Adrenal gland (tissue), 12 donors: ENCODE measurements around the gene CELF6. TPM values are rescaled to one million over a fixed set of nuclear protein-coding genes. Genes with fewer than 3 reads are reported as not detected.
A peak's percentile ranks its signal among the peaks of the same experiment; 100 is the strongest.

Experiments
- DNase-seq, 7 donors: peaks; one replicate each; pipeline ENCODE4 v3.0.0-alpha.2; 2019 to 2020
- H3K27ac ChIP-seq, 5 donors: fragments of 200-600 bp; sonication (generic) in 4 of 5; 1 replicate in 3 of 5; 2 replicates in 2 of 5; pipeline versions ENCODE4 v1.5.1 to v1.8.0; 2016 to 2020; ENCODE audit warnings: mild to moderate bottlenecking in 1 of 5
- H3K27me3 ChIP-seq: fragments of 200-600 bp; 2 replicates; pipeline ENCODE4 v1.8.0; 2021
- H3K36me3 ChIP-seq, 2 donors: fragments of 200-600 bp; replicated peaks in 1 of 2; 1 replicate in 1 of 2; 2 replicates in 1 of 2; pipeline versions ENCODE4 v1.5.1 to v1.8.0; 2018 to 2022
- H3K4me1 ChIP-seq, 2 donors: fragments of 200-600 bp; replicated peaks in 1 of 2; 1 replicate in 1 of 2; 2 replicates in 1 of 2; pipeline versions ENCODE4 v1.5.1 to v1.8.0; 2018 to 2021
- H3K4me3 ChIP-seq, 4 donors: fragments of 200-600 bp; sonication (generic) in 3 of 4; one replicate each; pipeline ENCODE4 v1.5.1; 2016 to 2018
- H3K9me3 ChIP-seq, 3 donors: fragments of 200-600 bp; sonication (generic) in 1 of 3; replicated peaks in 1 of 3; 1 replicate in 2 of 3; 2 replicates in 1 of 3; pipeline versions ENCODE4 v1.5.1 to v1.8.0; 2016 to 2021
- POLR2A ChIP-seq, 2 donors: fragments of 450-650 bp; IDR thresholded peaks; one replicate each; pipeline ENCODE4 v1.6.1; 2017; ENCODE audit warnings: antibody characterized with exemption in 2 of 2, mild to moderate bottlenecking in 2 of 2, moderate library complexity in 1 of 2
- WGBS, 4 donors: extraction: QIAGEN DNeasy Blood & Tissue Kit in 2 of 4; methylation state at CpG; one replicate each; pipeline versions ENCODE4 v1.1.5 to v1.1.7; 2013 to 2017; 5-methylcytosine and 5-hydroxymethylcytosine counted together
- intact Hi-C, 2 donors: fragments of 100-400 bp; cut with DNase I; formaldehyde crosslinking; loops; one replicate each; pipeline versions ENCODE4 v1.14.1 to v1.15.0; 2022 to 2023
- polyA plus RNA-seq, 3 donors: library from polyadenylated mRNA; stranded (reverse); fragments of 200-250 nt in 2 of 3; fragments of 350-450 nt in 1 of 3; fragmentation: Illumina TruSeq in 1 of 3; extraction: RNeasy Lipid Tissue Mini Kit (QIAGEN cat#74804) in 1 of 3; gene quantifications; one replicate each; pipeline ENCODE4 v1.2.3, GENCODE V29; 2013 to 2014
- total RNA-seq, 9 donors: library from RNA; depleted of rRNA in 4 of 9; stranded (reverse); fragments of >200 nt in 4 of 9; fragments of 120-200 nt in 1 of 9; fragmentation: NEBNext Ultra II Directional in 1 of 9; extraction: Animal tissue kit (Norgen Biotek cat#: 25700) in 1 of 9; gene quantifications; one replicate each; pipeline versions ENCODE4 v1.1.0 to v1.2.4, GENCODE V29; 2013 to 2023
- TF ChIP-seq, protein P1 (sequence below), 6 experiments: fragments of 450-650 bp in 4 of 6; fragments of 200-600 bp in 2 of 6; sonication (generic) in 1 of 6; IDR thresholded peaks; 1 replicate in 5 of 6; 2 replicates in 1 of 6; pipeline versions ENCODE4 v1.5.1 to v1.8.0; 2016 to 2021; ENCODE audit warnings: antibody characterized with exemption in 6 of 6, mild to moderate bottlenecking in 2 of 6, moderate library complexity in 1 of 6
- donor health status: healthy with polysubstance abuse.
- donor health status: Bipolar disorder and iron deficiency.
- donor health status: DM: yes; HTN: yes; CAD: no.
- donor health status: DM: no; HTN: no; CAD: no.
- donor health status: DM: no; HTN: no; CAD: no.
- donor health status: DM: yes; HTN: yes; CAD: no.

CELF6 gene
- total and polyA plus RNA-seq, 12 donors, result 1.2 to 24.1 (median 2.8) TPM

GRCh38 chr15:72361176-72361575, 41.2 kb upstream of the CELF6 start:
- Histone ChIP-seq H3K4me3 (no peak overlapping the region), H3K36me3 (peaks cover 0 to 4% of the 10 kb centered on the region in 2 donors), H3K9me3 (no peaks in the 10 kb centered on the region), H3K4me1 (peaks cover 0 to 18% of the 10 kb centered on the region in 2 donors), H3K27me3 (no peaks in the 10 kb centered on the region), H3K27ac (no peak overlapping the region)
- WGBS, 4 donors, result 80 to 96% (median 85%) methylated on average over 1 of the region's 1 CpG
- DNase-seq, result no peak
- intact Hi-C loops, result no loop called here
- TF ChIP-seq POLR2A (IDR thresholded peaks at IDR 0.05), result no peak
- TF ChIP-seq, protein P1, sequence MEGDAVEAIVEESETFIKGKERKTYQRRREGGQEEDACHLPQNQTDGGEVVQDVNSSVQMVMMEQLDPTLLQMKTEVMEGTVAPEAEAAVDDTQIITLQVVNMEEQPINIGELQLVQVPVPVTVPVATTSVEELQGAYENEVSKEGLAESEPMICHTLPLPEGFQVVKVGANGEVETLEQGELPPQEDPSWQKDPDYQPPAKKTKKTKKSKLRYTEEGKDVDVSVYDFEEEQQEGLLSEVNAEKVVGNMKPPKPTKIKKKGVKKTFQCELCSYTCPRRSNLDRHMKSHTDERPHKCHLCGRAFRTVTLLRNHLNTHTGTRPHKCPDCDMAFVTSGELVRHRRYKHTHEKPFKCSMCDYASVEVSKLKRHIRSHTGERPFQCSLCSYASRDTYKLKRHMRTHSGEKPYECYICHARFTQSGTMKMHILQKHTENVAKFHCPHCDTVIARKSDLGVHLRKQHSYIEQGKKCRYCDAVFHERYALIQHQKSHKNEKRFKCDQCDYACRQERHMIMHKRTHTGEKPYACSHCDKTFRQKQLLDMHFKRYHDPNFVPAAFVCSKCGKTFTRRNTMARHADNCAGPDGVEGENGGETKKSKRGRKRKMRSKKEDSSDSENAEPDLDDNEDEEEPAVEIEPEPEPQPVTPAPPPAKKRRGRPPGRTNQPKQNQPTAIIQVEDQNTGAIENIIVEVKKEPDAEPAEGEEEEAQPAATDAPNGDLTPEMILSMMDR (IDR thresholded peaks at IDR 0.05), result no peak

DNA sequence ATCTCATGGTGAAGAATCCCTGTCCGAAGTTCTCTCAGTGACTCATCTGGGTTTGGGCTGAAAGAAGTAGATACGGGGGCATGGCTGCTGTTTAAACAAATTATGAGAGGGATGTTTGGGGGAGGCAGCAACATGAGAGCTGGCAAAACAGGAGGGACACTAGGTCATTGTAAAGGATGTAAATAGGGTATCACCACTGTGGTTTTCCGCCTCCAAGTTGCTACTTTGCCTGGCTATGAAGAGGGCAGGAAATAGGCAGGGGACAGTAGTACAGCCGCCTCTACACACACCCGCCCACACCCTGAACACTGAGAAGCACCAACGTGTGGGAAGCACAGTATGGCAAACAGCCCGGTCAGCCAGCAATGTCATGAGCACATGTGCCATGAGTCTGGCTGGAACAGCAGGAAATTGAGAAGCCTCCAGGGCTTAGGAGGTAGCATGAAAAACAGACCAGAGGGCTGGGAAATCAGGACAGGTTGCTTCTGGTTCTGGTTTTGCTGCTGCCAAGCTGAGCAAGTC, 38.8 kb upstream of the CELF6 start:
- Histone ChIP-seq H3K36me3 (peaks cover 0 to 28% of the 10 kb centered on the region in 2 donors), H3K4me1 (peaks cover 0 to 18% of the 10 kb centered on the region in 2 donors)

GRCh38 chr15:72358121-72358520, 38.2 kb upstream of the CELF6 start:
- Histone ChIP-seq H3K27ac (peak overlapping the region in 1 of 5 donors; percentile 45), H3K4me1 (peaks cover 0 to 18% of the 10 kb centered on the region in 2 donors), H3K9me3 (no peaks in the 10 kb centered on the region), H3K27me3 (no peaks in the 10 kb centered on the region), H3K36me3 (peaks cover 0 to 31% of the 10 kb centered on the region in 2 donors), H3K4me3 (no peak overlapping the region)
- TF ChIP-seq POLR2A (IDR thresholded peaks at IDR 0.05), result no peak
- TF ChIP-seq, protein P1 (IDR thresholded peaks at IDR 0.05), result no peak
- 90 to 97% (median 94%) methylated on average over 3 of the region's 3 CpGs for WGBS, 4 donors
- peak in 1 of 7 donors; percentile 33 for DNase-seq
- intact Hi-C loops, result no loop called here

More for the DNA sequence above, 38.8 kb upstream of the CELF6 start:
- intact Hi-C loops, result no loop called here
- Histone ChIP-seq H3K4me3 (no peak overlapping the region), H3K27me3 (no peaks in the 10 kb centered on the region), H3K9me3 (no peaks in the 10 kb centered on the region), H3K27ac (peak overlapping the region in 2 of 5 donors; percentile 28 to 61)
- TF ChIP-seq POLR2A (IDR thresholded peaks at IDR 0.05), result no peak
- TF ChIP-seq, protein P1 (IDR thresholded peaks at IDR 0.05), result no peak
- 42 to 54% (median 52%) methylated on average over 7 of the region's 7 CpGs for WGBS, 4 donors
- DNase-seq, result peak; percentile 44 to 88 (median 55)

DNA sequence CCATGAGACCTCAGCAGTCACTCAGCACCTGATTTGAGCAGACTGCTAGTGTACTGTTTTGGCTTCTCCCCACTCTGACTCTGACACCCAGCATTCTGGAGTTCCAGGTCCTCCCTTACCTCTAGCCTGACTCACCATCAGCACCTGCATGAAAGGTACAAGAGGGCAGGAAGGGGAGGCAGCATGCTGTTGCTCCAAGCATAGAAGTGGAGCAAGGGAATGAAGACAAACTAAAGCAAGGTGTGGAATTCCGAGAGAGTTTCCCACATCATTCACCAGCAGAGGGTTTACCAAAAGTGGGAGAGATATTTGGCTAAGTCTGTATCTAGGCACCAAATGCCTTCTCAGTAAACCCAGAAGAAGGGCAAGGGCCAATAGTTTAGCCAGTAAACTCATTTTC, 34.5 kb upstream of the CELF6 start:
- Histone ChIP-seq H3K27me3 (no peaks in the 10 kb centered on the region), H3K27ac (no peak overlapping the region), H3K4me3 (no peak overlapping the region), H3K9me3 (no peaks in the 10 kb centered on the region), H3K4me1 (peaks cover 0 to 14% of the 10 kb centered on the region in 2 donors), H3K36me3 (peaks cover 0 to 66% of the 10 kb centered on the region in 2 donors)
- TF ChIP-seq POLR2A (IDR thresholded peaks at IDR 0.05), result no peak
- TF ChIP-seq, protein P1 (IDR thresholded peaks at IDR 0.05), result no peak
- 95 to 100% (median 100%) methylated on average over 1 of the region's 1 CpG for WGBS, 4 donors
- intact Hi-C loops, result no loop called here
- no peak for DNase-seq
